Endodermal cell (in vitro differentiated cells): ENCODE measurements around the gene DGCR6L. TPM values are rescaled to one million over a fixed set of nuclear protein-coding genes. Genes with fewer than 3 reads are reported as not detected.
"Not testable (repeated sequence)": the region's sequence is repeated elsewhere in the genome, so short reads cannot be mapped to it uniquely, and the experiment has no call there.

ENCODE experiments used
- DNase-seq: peaks from one replicate; pipeline ENCODE4 v3.0.0-alpha.2; 2017
- H3K27ac ChIP-seq: 2 replicates; pipeline ENCODE4 v1.5.1; 2013; ENCODE audit warnings: mild to moderate bottlenecking, low read depth, low read length, moderate library complexity
- H3K27me3 ChIP-seq: 2 replicates; pipeline ENCODE4 v1.6.1; 2013; ENCODE audit warnings: mild to moderate bottlenecking, low read length, moderate library complexity; ENCODE audit not compliant: insufficient read depth, control insufficient read depth, poor library complexity, severe bottlenecking
- H3K36me3 ChIP-seq: 2 replicates; pipeline ENCODE4 v1.7.0; 2013; ENCODE audit warnings: mild to moderate bottlenecking, low read length, moderate library complexity; ENCODE audit not compliant: control insufficient read depth, insufficient read depth
- H3K4me1 ChIP-seq: one replicate; pipeline ENCODE4 v1.7.0; 2013; ENCODE audit warnings: low read length; ENCODE audit not compliant: control insufficient read depth, insufficient read depth
- H3K4me3 ChIP-seq: 2 replicates; pipeline ENCODE4 v1.5.1; 2013; ENCODE audit warnings: mild to moderate bottlenecking, low read length, moderate library complexity
- H3K9ac ChIP-seq: 2 replicates; pipeline ENCODE4 v1.6.1; 2013; ENCODE audit warnings: mild to moderate bottlenecking, low read length, moderate library complexity; ENCODE audit not compliant: poor library complexity, severe bottlenecking; ENCODE audit errors: extremely low read depth
- H3K9me3 ChIP-seq: 2 replicates; pipeline ENCODE4 v1.6.1; 2013; ENCODE audit warnings: mild to moderate bottlenecking, low read length, moderate library complexity; ENCODE audit not compliant: control insufficient read depth
- H3K27ac Mint-ChIP-seq: 2 replicates; pipeline ENCODE4 v1.8.0; 2020; ENCODE audit warnings: mixed read lengths
- H3K27me3 Mint-ChIP-seq: 2 replicates; pipeline ENCODE4 v1.8.0; 2021; ENCODE audit warnings: mild to moderate bottlenecking, mixed read lengths; ENCODE audit not compliant: insufficient read depth
- H3K36me3 Mint-ChIP-seq: 2 replicates; pipeline ENCODE4 v1.8.0; 2020; ENCODE audit warnings: low read depth, mixed read lengths
- H3K4me1 Mint-ChIP-seq: 2 replicates; pipeline ENCODE4 v1.8.0; 2020; ENCODE audit warnings: mixed read lengths
- H3K4me3 Mint-ChIP-seq: 2 replicates; pipeline ENCODE4 v1.8.0; 2020; ENCODE audit warnings: mild to moderate bottlenecking, moderate library complexity, mixed read lengths
- H3K9me3 Mint-ChIP-seq: 2 replicates; pipeline ENCODE4 v1.8.0; 2020; ENCODE audit warnings: mild to moderate bottlenecking, mixed read lengths
- CTCF ChIP-seq: fragments of 200-600 bp; sonication (generic); conservative IDR thresholded peaks from 2 replicates; pipeline ENCODE4 v1.5.0; 2021; ENCODE audit warnings: antibody characterized with exemption, mild to moderate bottlenecking
- WGBS, 2 experiments: methylation state at CpG; one replicate each; pipeline versions ENCODE4 v1.1.5 to v1.1.7; 2013; ENCODE audit warnings: missing lambda C conversion rate in 2 of 2, mixed read lengths in 1 of 2; ENCODE audit not compliant: insufficient coverage in 1 of 2, insufficient read length in 1 of 2; 5-methylcytosine and 5-hydroxymethylcytosine counted together
- total RNA-seq, 2 donors: library from RNA; stranded (reverse); fragmentation: NEBNext Ultra II Directional in 1 of 2; extraction: Animal tissue kit (Norgen Biotek cat#: 25700) in 1 of 2; gene quantifications; 2 replicates in 1 of 2; 3 replicates in 1 of 2; pipeline ENCODE4 v1.2.1, GENCODE V29; 2021

DGCR6L gene
- total RNA-seq, 2 donors from 2014 or later: 51.3 to 53.7 TPM

- not testable (repeated sequence) for H3K4me3 ChIP-seq, H3K4me1 ChIP-seq, H3K36me3 Mint-ChIP-seq, H3K27me3 ChIP-seq, H3K36me3 ChIP-seq, H3K27ac ChIP-seq, H3K9me3 ChIP-seq, H3K9me3 Mint-ChIP-seq, DNase-seq, H3K9ac ChIP-seq, H3K4me1 Mint-ChIP-seq, H3K27me3 Mint-ChIP-seq, H3K27ac Mint-ChIP-seq, H3K4me3 Mint-ChIP-seq
- no CpG with 5 or more reads among the region's 1 CpG for WGBS, 2 experiments
Observed at GRCh38 chr22:20336561-20336960, 16.7 kb upstream of the DGCR6L start.

- not testable (repeated sequence) for H3K4me3 ChIP-seq, H3K27me3 ChIP-seq, H3K9me3 Mint-ChIP-seq, H3K27ac ChIP-seq, H3K4me3 Mint-ChIP-seq, H3K9ac ChIP-seq, H3K27me3 Mint-ChIP-seq, H3K36me3 Mint-ChIP-seq, H3K4me1 ChIP-seq, H3K36me3 ChIP-seq, H3K9me3 ChIP-seq, H3K4me1 Mint-ChIP-seq, H3K27ac Mint-ChIP-seq
- DNase-seq: peak; percentile 49
- WGBS, 2 experiments: 87% methylated on average over 5 of the region's 5 CpGs; no CpG with 5 or more reads in 1 of the 2 experiments
Observed at GRCh38 chr22:20328569-20328930, 8.7 kb upstream of the DGCR6L start.

- H3K36me3 Mint-ChIP-seq: not testable (repeated sequence)
- WGBS, 2 experiments: 78 to 86% methylated on average over 1 of the region's 1 CpG
- peaks cover 18% of the 10 kb centered on the region for H3K4me1 Mint-ChIP-seq
Observed at GRCh38 chr22:20325996-20326395, 6.1 kb upstream of the DGCR6L start.

GRCh38 chr22:20324139-20324516, 4.3 kb upstream of the DGCR6L start:
- WGBS, 2 experiments: 91 to 100% methylated on average over 5 of the region's 5 CpGs
- no peak overlapping the region for H3K27ac ChIP-seq
- no peak for TF ChIP-seq CTCF
- no peaks in the 10 kb centered on the region for H3K27me3 ChIP-seq
- H3K36me3 ChIP-seq: no peaks in the 10 kb centered on the region
- H3K9me3 Mint-ChIP-seq: no peaks in the 10 kb centered on the region
- H3K4me3 ChIP-seq: no peak overlapping the region
- H3K9me3 ChIP-seq: no peaks in the 10 kb centered on the region
- no peaks in the 10 kb centered on the region for H3K36me3 Mint-ChIP-seq
- H3K4me3 Mint-ChIP-seq: no peak overlapping the region
- peaks cover 3% of the 10 kb centered on the region for H3K4me1 ChIP-seq
- H3K27ac Mint-ChIP-seq: no peak overlapping the region
- no peak overlapping the region for H3K9ac ChIP-seq
- DNase-seq: peak; percentile 19
- H3K4me1 Mint-ChIP-seq: peaks cover 25% of the 10 kb centered on the region
- H3K27me3 Mint-ChIP-seq: no peaks in the 10 kb centered on the region

More at GRCh38 chr22:20325996-20326395, 6.1 kb upstream of the DGCR6L start:
- not testable (repeated sequence) for H3K4me3 Mint-ChIP-seq, H3K27me3 ChIP-seq, H3K9me3 Mint-ChIP-seq, H3K36me3 ChIP-seq, DNase-seq, H3K9me3 ChIP-seq, H3K27ac ChIP-seq, H3K4me3 ChIP-seq, H3K27me3 Mint-ChIP-seq, H3K9ac ChIP-seq, H3K4me1 ChIP-seq, H3K27ac Mint-ChIP-seq

- not testable (repeated sequence) for H3K27ac Mint-ChIP-seq
- H3K4me3 ChIP-seq: peak overlapping the region; percentile 87
- peaks cover 33% of the 10 kb centered on the region for H3K4me1 Mint-ChIP-seq
Observed at GRCh38 chr22:20321552-20322211, 1.8 kb upstream of the DGCR6L start.

GRCh38 chr22:20320659-20321551, 1.0 kb upstream of the DGCR6L start:
- peaks cover 33% of the 10 kb centered on the region for H3K4me1 Mint-ChIP-seq
- not testable (repeated sequence) for H3K27me3 Mint-ChIP-seq, H3K36me3 Mint-ChIP-seq, DNase-seq, H3K4me1 ChIP-seq, H3K9me3 Mint-ChIP-seq, H3K9me3 ChIP-seq, H3K27me3 ChIP-seq, H3K36me3 ChIP-seq
- H3K9ac ChIP-seq: peak overlapping the region; percentile 96
- peak overlapping the region; percentile 83 for H3K27ac ChIP-seq
- WGBS, 2 experiments: 52 to 57% methylated on average over 14 to 20 of the region's 20 CpGs
- H3K27ac Mint-ChIP-seq: peak overlapping the region; percentile 77
- peak overlapping the region; percentile 82 for H3K4me3 Mint-ChIP-seq
- peak overlapping the region; percentile 87 for H3K4me3 ChIP-seq

More at GRCh38 chr22:20321552-20322211, 1.8 kb upstream of the DGCR6L start:
- H3K27me3 ChIP-seq, H3K4me1 ChIP-seq, H3K27me3 Mint-ChIP-seq, H3K36me3 Mint-ChIP-seq, H3K9me3 ChIP-seq, H3K27ac ChIP-seq, H3K9ac ChIP-seq, H3K9me3 Mint-ChIP-seq, H3K36me3 ChIP-seq: not testable (repeated sequence)
- DNase-seq: peak; percentile 36
- 88 to 89% methylated on average over 5 to 7 of the region's 7 CpGs for WGBS, 2 experiments
- peak overlapping the region; percentile 82 for H3K4me3 Mint-ChIP-seq
